HG03095 (cell line): ENCODE measurements around the gene UBE2G2.
A peak's percentile ranks its signal among the peaks of the same experiment; 100 is the strongest.

Experiments used
- ATAC-seq: cut with Tn5 transposase; IDR thresholded peaks from one replicate; pipeline ENCODE4 v1.9.1; 2021; ENCODE audit warnings: moderate library complexity; ENCODE audit not compliant: unreplicated experiment

UBE2G2 gene

GRCh38 chr21:44792702-44793591 is 8.7 kb downstream of the UBE2G2 start:
- peak; percentile 52 for ATAC-seq

DNA sequence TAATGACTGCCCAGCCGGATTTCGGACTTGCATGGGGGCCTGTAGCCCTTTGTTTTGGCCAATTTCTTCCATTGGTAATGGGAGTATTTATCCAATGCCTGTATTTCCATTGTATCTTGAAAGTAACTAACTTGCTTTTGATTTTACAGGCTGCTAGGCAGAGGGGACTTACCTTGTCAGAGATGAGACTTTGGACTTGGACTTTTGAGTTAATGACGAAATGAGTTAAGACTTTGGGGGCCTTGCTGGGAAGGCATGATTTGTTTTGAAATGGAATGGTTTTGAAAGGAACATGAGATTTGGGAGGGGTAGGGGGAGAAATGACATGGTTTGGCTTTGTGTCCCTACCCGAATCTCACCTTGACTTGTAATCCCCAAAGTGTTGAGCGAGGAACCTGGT is 9.6 kb downstream of the UBE2G2 start:
- ATAC-seq: no peak

DNA sequence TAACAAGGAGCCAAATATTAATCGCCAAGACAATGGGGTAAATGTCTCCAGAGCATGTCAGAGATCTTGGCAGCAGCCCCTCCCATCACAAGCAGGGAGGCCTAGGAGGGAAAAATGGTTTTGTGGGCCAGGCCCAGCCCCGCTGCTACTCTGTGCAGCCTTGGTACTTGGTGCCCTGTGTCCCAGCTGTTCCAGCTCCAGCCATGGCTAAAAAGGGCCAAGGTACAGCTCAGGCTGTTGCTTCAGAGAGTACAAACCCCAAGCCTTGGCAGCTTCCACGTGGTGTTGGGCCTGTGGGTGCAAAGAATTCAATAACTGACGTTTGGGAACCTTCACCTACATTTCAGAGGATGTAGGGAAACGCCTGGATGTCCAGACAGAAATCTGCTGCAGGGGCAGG is 10.4 kb downstream of the UBE2G2 start:
- ATAC-seq: no peak

DNA sequence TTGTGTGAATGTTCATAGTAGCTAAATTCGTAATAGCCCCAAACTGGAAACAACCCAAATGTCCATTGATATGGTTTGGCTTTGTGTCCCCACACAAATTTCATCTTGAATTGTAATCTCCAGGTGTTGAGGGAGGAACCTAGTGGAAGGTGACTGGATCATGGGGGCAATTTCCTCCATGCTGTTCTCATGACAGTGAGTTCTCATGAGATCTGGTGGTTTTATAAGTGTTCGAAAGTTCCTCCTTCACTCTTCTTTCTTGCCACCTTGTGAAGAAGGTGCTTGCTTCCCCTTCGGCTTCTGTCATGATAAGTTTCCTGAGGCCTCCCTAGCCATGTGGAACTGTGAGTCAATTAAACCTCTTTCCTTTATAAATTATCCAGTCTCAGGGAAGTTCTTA is 11.3 kb downstream of the UBE2G2 start:
- no peak for ATAC-seq

- ATAC-seq: no peak
These were observed 11.7 kb downstream of the UBE2G2 start for GRCh38 chr21:44789880-44790279.

- ATAC-seq: no peak
These were observed 15.8 kb downstream of the UBE2G2 start for GRCh38 chr21:44785620-44786335.

DNA sequence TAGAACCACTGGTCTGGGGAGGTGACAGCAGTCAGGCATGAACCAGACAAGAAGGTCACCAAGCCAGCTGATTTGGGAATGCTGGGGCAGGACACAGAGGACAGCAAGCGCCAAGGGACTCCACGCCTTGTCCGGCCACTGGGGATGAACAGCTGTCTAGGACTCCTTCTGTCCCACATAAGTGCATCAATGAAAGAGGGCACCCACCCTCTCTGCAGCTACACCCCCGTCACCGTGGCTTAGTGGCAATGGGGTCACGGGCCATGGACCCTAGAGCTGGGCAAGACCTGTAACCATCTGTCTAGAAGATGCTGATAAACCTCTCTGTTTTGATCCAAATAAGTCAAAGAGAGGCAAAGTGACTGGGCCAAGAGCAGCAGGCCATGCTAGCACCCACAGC is 16.8 kb downstream of the UBE2G2 start:
- ATAC-seq: no peak

- no peak for ATAC-seq
These were observed 18.5 kb downstream of the UBE2G2 start for GRCh38 chr21:44783020-44783696.

DNA sequence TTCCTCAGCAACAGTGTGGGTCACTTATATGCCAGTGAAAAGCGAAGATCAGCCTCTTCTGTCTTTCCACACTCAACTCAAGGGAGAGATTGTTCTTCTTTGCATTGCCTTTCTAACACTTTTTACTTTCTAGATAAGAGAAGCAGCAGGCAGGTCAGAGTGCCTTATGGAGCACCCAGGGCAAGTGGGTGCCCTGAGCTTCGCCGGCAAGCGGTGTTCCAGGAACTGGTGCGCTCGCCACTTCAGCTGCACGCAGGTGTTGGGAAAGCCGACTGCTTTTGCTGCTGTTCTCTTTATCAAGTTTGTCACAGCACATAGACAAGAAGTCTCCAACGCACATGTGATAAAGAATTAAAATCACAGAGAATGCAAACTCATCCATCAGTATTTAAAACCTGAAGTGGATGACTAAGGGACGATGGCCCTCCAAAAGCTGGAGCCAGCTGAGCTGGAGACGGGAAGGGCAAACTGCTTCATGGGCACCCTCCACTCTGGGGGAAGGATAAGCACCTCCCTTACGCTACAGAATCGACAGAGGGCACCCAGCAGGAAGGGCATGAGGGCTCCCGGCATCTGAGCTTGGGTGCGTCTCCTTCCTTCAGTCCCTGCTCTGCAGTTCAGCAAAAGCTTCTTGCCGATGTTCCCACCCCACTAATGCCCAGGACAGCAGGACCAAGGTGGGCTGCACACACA is 20.7 kb downstream of the UBE2G2 start:
- no peak for ATAC-seq

DNA sequence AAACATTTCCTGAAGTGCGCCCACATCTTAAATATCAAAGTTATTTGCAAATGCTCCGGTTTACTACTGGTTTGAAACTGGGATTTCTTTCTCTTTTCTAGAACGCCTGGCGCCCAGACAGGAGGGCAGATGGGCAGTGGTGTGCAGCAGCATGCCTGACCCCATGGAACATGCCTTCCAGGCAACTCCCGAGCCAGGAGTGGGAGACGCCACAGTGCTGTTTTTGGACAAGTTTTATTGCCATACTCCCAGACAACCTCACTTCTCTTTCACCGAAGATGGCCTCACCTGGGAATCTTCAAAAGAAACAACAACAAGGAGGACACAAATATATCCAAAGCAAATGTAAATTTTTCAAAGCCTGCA is 21.5 kb downstream of the UBE2G2 start:
- no peak for ATAC-seq

- no peak for ATAC-seq
These were observed 22.0 kb downstream of the UBE2G2 start for GRCh38 chr21:44779417-44780136.

GRCh38 chr21:44778983-44779382 is 22.6 kb downstream of the UBE2G2 start:
- no peak for ATAC-seq

DNA sequence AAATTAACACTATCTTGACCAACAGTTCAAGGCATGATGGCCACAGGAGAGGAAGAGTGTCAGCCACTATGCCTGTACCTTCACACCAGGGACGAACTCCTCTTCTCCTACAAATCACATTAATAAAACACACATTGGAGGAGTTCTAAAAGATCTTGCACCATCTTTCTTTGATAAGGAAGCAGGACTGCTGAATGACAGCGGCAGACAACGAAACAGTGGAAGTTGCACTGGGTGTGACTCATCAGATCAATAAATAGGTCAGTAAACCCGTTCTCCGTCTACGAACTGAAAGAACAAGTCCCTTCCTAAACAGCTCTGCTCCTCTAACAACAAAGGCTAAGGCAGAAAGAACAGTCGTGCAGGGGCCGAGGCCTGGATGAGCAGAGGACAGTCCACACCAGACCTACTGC is 23.1 kb downstream of the UBE2G2 start:
- no peak for ATAC-seq

- ATAC-seq: no peak
These were observed 23.5 kb downstream of the UBE2G2 start for GRCh38 chr21:44778094-44778493.

GRCh38 chr21:44774972-44775371 is 26.6 kb downstream of the UBE2G2 start:
- ATAC-seq: no peak

- no peak for ATAC-seq
These were observed 28.2 kb downstream of the UBE2G2 start for GRCh38 chr21:44773291-44773932.

GRCh38 chr21:44771896-44772525 is 29.6 kb downstream of the UBE2G2 start:
- ATAC-seq: no peak

- ATAC-seq: no peak
These were observed 33.5 kb downstream of the UBE2G2 start for GRCh38 chr21:44767834-44768831.
